Stimulated activated naive CD4-positive, alpha-beta T cell treated with Interleukin-2 at 50 U/mL for 16 hours (primary cell): ENCODE measurements around the gene NRM.
A peak's percentile ranks its signal among the peaks of the same experiment; 100 is the strongest.
"Not testable (repeated sequence)": the region's sequence is repeated elsewhere in the genome, so short reads cannot be mapped to it uniquely, and the experiment has no call there.

Experiments used
- DNase-seq: peaks from one replicate; lab custom pipeline; 2025; lab: John Stamatoyannopoulos, UW

NRM gene, protein sequence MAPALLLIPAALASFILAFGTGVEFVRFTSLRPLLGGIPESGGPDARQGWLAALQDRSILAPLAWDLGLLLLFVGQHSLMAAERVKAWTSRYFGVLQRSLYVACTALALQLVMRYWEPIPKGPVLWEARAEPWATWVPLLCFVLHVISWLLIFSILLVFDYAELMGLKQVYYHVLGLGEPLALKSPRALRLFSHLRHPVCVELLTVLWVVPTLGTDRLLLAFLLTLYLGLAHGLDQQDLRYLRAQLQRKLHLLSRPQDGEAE

DNA sequence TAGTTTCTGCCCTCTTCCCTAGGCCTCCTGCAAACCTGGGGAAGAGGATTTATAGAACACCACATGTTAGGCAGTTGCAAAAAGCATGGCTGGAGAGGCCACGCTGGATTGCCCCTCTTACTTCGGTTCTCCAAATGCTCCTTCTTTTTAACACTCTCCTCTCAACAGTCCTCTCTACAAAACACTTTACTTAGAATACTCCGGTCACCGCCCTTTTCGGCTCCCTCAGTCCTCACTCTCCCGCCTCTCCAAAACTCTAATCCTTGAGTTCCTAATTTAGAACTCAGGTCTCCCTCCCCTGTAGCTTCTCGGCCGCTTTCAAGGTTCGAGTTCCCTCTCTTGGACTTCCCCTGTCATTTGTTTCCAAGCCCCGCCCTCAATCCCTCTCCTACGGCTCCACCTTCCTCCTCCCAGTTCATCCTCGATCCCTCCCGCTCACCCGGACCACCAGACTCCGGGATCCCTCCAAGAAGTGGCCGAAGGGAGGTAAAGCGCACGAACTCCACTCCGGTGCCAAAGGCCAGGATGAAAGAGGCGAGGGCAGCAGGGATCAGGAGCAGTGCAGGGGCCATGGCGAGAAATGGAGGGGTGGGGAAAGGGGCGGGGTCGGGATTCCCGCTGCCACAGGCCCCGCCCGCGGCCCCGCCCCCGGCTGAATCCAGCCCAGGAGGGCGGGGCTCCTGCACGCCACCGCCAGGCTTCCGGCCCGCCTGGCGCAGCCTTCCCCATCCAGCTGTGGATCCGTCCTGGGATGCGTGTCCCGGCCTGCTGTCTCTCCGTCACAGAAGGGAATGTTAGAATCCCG lies at the start of gene NRM:
NRM (minus strand) TSS at position 582 of the 805 bp plus-strand sequence; CDS start at position 572, 10 bp downstream.
- DNase-seq: peak; percentile 65

DNA sequence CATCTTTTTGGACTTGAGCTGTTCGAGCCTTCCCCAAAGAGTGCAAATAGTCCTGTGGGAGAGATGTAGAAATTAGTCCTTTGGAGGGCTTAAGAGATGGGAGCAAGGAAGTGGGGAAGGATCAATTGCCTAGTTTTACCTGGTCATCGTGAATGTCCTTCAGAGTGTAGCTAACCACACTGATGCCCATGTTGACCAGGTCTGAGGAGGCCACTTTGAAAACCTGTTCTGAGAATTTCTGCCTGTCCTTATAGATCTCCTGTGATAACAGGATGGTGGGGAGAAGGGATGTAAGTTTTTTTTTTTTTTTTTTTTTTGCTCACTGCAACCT lies 49.7 kb upstream of the NRM start:
- no peak for DNase-seq

DNA sequence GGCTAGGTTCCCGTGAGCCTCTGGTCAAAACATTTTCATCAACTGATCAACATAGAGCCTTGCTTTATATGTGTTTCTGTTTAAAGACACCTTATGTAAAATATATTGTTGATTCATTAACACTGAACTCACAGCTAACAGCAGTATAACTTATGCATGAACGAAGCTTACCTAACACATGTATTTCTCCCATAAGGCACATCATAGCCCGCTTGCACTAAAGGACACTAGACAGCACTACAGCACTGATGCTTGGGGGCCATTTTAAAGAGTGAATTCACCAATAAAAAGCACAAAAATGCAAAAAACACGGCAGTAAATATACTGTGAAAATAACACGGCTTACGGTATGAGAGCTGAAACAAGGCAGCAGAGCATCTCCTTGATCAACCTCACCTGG lies 47.7 kb upstream of the NRM start:
- DNase-seq: no peak

DNA sequence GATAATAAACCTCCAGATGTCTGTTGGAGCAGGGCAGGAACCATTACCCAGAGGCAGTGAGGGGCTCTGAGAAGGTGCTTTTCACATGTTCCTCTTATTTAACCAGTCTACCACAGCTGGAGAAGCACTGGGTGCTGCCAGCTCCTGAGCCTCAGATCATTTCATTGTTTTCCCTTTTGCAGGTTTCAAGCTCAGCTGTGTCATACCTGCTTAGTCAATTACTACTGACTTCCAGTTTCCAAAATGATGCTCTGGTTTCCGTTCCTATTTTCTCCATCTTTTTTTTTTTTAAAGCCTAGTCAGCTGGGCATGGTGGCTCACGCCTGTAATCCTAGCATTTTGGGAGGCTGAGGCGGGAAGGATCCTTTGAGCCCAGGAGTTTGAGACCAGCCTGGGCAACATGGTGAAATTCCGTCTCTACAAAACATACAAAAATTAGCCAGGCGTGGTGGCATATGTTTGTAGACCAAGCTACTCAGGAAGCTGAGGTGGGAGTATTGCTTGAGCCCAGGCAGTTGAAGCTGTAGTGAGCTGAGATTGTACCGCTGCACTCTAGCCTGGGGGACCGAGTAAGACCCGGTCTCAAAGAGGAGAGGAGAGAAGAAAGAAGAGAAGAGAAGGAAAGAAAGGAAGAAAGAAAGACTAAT lies 45.0 kb upstream of the NRM start:
- DNase-seq: no peak

DNA sequence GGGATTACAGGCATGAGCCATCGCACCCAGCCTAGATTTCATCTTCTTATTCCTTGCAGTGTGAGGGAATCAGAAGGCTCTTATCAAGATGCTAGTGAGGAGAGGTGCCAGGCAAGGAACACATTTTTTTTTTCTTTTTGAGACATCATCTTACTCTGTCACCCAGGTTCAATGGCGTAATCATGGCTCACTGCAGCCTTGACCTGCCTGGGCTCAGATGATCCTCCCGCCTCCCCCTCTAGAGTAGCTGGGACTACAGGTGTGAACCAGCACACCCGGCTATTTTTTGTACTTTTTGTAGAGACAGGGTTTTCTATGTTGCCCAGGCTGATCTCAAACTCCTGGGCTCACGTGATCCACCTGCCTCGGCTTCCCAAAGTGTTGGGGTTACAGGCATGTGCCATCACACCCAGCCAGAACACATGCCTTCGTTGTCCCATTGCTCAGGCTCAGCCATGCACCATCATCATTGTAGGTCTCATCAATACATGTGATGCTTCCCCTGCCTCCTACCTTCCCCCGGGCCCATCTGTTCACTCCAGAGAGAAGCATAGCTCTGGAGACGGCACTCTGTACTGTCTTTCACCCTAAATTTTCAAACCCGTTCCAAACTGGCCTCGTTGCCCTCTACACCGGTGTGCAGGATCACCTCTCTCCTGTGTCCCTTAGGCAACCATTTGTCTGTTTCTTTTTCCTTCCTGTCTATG lies 41.6 kb upstream of the NRM start:
- DNase-seq: no peak

DNA sequence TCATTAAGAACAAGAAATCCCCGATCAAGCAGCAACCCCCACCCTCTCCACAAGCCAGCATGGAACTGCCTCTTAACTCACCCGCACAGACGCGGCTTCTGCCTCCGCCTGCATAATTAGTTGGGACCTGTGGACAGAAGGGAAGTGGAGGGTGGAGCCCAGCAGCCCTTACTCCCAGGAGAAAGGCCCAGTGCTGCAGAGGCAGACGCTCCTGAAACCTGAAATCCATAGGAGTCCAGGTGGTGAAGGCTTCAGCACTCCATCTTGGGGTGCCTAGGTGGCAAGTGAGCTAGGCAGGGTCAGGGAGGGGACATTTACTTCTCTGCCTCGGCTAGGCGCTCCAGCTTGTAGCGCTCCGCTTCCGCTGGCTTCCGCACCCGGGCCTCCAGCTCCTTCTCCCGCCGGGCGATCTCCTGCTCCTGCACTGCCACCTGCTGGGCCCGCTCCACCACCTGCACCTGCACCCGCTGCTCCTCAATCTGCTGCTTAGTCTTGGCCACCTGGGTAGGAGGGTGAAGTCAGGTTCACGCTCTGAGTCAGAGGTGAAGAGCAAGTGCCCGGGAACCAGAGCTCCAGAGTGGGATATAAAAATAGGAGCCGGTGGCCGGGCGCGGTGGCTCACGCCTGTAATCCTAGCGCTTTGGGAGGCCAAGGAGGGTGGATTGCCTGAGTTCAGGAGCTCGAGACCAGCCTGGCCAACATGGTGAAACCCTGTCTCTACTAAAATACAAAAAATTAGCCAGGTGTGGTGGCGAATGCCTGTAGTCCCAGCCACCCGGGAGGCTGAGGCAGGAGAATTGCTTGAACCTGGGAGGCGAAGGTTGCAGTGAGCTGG lies 40.0 kb upstream of the NRM start:
- peak; percentile 82 for DNase-seq

DNA sequence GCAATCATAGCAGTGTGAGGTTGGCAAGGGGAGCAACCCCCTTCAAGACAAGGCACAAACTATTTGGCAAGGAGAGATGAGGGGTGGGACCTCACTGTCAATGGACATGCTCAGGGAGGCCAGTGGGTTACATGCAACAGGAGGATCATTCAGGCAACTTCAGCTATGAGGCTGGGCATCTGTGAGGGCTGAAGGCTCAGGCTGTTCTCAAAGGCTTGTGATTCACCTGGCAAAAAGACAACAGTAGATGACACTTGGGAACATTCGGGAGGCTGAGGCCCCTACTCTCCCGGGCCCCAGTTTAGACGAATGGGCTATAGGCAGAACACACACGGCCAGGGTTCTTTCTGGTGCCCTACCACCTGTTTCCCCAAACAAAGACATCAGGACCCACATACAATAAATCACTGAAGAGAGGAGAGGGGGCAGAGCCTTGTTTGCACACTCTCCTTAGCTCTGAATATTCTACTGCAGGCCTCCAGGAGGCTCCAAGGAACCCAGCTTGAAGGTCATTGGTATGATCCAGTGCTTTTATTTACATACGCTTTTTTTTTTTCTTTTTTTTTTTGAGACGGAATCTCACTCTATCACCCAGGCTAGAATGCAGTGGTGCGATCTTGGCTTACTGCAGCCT lies 37.3 kb upstream of the NRM start:
- DNase-seq: no peak

DNA sequence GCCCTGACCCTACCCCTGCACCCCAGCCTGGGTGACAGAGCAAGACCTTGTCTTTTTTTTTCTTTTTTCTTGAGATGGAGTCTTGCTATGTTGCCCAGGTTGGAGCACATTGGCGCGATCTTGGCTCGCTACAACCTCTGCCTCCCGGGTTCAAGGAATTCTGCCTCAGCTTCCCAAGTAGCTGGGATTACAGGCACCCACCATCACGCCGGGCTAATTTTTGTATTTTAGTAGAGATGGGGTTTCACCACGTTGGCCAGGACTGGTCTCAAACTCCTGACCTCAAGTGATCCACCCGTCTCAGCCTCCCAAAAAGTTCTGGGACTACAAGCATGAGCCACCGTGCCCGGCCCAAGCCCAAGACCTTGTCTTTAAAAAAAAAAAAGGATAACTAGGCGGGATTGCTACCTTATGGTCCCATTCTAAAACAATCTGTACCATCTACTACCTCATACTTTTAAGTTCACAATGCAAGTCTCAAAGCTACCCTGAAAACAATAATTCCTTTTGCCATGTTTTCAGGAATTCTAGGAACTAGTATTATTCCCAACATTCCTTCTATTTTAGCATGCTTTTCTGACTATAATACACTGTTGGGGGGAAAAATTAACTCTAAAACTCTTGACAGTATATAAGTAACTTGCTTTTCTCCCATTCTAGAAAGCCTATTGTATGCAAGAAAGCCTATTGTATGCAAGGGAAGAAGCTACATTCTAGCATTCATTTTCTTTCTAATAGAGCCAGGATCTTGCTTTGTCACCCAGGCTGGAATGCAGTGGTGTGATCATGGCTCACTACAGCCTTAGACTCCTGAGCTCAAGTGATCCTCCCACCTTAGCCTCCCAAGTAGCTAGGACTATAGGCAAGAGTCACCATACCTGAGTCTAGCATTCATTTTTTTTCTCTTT lies 36.0 kb upstream of the NRM start:
- no peak for DNase-seq

DNA sequence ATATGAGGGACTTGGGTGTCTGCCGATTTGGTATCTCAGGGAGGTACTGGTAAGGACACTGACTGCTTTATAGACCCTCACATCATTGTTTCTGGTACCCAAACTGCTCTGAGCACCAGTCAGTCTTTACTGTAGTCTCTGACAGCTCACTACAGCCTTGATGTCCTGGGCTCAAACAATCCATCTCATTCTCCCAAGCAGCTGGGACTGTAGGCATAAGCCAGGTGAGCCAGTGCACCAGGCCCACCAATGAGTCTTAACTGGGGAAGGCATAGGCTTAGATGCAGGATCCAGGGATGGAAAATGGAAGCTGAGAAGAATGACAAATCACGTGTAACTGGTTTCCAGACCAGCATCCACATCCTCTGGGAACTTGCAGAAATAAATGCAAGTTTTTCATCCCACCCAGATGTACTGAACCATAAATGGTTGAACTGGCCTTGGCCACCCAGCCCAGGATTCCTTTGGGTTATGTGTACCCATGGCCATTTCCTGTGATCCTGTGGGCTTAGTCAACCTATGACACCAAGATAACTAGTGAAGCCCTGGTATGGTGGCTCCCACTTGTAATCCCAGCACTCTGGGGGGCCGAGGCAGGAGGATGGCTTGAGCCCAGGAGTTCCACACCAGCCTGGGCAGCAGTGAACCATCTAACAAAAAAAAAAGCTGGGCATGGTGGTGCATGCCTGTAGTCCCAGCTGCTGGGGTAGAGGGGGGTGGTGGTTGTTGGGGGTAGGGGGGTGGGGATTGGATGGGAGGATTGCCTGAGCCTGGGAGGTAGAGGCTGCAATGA lies 35.1 kb upstream of the NRM start:
- no peak for DNase-seq

DNA sequence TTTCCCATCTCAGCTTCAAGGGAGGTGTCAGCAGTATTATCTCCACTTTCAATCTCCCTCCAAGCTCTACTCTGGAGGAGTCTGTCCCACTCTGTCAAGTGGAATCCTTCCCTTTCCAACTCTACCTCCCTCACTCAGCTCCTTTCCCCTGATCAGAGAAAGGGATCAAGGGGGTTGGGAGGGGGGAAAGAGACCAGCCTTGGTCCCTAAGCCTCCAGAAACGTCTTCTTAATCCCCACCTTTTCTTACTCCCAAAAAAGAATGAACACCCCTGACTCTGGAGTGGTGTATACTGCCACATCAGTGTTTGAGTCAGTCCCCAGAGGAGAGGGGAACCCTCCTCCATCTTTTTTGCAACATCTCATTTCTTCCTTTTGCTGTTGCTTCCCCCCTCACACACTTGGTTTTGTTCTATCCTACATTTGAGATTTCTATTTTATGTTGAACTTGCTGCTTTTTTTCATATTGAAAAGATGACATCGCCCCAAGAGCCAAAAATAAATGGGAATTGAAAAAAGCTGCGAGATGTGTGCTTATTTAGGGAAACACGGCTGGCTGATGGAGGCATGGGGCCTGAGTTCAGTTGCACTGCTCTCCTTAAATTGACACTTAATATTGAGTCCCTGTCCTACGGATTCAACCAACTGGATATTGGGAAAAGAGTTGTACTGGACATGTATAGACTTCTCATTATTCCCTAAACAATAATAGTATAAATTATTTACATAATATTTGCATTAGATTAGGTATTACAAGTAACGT lies 34.3 kb upstream of the NRM start:
- no peak for DNase-seq

DNA sequence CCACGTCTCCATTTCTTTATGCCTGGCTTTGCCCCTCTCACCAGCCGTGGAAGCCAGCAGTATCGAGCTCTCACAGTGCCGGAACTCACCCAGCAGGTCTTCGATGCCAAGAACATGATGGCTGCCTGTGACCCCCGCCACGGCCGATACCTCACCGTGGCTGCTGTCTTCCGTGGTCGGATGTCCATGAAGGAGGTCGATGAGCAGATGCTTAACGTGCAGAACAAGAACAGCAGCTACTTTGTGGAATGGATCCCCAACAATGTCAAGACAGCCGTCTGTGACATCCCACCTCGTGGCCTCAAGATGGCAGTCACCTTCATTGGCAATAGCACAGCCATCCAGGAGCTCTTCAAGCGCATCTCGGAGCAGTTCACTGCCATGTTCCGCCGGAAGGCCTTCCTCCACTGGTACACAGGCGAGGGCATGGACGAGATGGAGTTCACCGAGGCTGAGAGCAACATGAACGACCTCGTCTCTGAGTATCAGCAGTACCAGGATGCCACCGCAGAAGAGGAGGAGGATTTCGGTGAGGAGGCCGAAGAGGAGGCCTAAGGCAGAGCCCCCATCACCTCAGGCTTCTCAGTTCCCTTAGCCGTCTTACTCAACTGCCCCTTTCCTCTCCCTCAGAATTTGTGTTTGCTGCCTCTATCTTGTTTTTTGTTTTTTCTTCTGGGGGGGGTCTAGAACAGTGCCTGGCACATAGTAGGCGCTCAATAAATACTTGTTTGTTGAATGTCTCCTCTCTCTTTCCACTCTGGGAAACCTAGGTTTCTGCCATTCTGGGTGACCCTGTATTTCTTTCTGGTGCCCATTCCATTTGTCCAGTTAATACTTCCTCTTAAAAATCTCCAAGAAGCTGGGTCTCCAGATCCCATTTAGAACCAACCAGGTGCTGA lies 33.3 kb upstream of the NRM start:
- DNase-seq: not testable (repeated sequence)

DNA sequence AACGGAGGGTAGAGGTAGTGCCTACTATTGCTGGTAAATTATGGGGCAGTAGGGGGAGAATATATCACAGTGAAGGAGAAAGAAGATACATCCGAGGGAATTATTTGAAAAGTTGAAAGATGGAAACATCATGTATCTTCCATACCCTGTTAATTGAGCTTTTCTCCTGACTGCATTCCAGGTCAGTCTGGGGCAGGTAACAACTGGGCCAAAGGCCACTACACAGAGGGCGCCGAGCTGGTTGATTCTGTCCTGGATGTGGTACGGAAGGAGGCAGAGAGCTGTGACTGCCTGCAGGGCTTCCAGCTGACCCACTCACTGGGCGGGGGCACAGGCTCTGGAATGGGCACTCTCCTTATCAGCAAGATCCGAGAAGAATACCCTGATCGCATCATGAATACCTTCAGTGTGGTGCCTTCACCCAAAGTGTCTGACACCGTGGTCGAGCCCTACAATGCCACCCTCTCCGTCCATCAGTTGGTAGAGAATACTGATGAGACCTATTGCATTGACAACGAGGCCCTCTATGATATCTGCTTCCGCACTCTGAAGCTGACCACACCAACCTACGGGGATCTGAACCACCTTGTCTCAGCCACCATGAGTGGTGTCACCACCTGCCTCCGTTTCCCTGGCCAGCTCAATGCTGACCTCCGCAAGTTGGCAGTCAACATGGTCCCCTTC lies 32.5 kb upstream of the NRM start:
- DNase-seq: not testable (repeated sequence)

DNA sequence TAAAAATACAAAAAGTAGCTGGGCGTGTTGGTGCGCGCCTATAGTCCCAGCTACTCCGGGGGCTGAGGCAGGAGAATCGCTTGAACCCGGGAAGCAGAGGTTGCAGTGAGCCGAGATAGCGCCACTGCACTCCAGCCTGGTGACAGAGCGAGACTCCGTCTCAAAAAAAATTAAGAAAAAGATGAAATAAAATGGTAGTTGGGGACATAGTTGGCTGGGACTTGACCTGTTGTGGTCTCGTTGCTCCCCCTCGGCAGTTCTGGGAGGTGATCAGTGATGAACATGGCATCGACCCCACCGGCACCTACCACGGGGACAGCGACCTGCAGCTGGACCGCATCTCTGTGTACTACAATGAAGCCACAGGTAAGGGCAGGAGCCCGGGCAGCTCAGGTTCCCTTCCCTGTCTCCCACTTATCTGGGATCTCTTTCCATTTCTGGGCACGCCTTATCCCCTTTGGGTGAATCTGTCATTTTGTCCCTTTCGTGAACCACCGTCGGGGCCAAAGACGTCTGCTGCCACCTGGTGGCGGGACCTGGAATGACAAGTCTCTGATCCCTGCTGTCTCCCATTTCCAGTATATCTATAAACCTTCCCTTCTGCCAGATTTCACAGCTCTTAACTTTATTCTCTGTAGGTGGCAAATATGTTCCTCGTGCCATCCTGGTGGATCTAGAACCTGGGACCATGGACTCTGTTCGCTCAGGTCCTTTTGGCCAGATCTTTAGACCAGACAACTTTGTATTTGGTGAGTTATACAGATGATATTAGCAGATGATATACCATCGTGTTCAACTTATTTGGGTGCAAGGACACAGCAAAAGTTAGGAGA lies 31.7 kb upstream of the NRM start:
- peak; percentile 76 for DNase-seq

DNA sequence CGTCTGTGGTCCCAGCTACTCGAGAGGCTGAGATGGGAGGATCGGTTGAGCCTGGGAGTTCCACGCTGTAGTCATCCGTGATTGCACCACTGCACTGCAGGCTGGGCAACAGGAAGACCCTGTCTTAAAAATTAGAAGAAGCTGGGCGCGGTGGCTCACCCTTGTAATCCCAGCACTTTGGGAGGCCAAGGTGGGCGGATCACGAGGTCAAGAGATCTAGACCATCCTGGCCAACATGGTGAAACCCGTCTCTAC lies 31.2 kb upstream of the NRM start:
- not testable (repeated sequence) for DNase-seq

DNA sequence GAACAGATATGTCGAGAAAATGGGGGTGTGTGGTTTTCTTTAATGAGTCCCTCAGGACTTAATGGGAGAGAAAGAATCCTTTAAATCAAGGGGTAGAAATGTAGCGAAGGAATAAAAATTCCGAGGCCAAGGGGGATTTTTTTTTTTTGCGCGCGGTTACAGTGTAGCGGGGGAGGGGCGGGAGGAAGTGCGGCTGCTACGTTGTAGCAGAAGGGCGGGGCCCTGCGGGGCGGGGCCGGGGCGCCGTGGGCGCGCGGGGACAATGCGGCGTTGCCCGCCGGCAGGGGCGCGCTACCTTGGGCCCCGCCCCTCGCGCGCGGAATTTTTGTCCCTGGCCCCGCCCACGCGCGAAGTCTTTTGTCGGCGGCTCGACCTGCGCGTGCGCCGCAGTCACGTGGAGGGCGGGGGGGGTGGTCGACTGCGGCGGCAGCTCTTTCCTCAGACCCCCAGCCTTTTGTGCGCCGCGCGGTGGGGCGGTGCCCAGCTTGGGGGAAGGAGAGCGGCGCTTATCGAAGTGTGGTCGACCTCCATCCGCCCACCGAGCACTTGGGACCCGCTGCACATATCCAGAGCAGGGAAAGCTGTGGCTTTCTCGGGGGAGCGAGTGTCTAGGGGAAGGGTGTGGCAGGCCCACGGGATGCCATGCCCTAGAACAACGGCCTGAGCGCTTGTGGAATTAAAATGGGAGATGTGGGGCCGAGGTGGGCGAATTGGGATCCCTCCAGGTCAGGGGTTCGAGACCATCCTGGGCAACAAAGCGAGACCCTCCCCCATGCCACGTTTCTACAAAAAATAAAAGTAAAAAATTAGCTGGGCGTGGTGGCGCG lies 30.6 kb upstream of the NRM start:
- DNase-seq: peak; percentile 95
